Vagina (tissue), 2 donors: ENCODE results near the gene TAS1R3. TPM values are rescaled to one million over a fixed set of nuclear protein-coding genes. Genes with fewer than 3 reads are reported as not detected.

Source experiments
- DNase-seq, 2 donors: peaks; one replicate each; pipeline ENCODE4 v3.0.0-alpha.2; 2017; ENCODE audit errors: extremely low spot score in 2 of 2
- H3K27ac ChIP-seq: fragments of 200-600 bp; sonication (generic); one replicate; pipeline ENCODE4 v1.5.1; 2019
- H3K27me3 ChIP-seq: fragments of 200-600 bp; sonication (generic); one replicate; pipeline ENCODE4 v1.5.1; 2019
- H3K36me3 ChIP-seq, 2 donors: fragments of 200-600 bp; sonication (generic); one replicate each; pipeline ENCODE4 v1.5.1; 2017 to 2019
- H3K4me1 ChIP-seq: fragments of 200-600 bp; sonication (generic); one replicate; pipeline ENCODE4 v1.5.1; 2019
- H3K4me3 ChIP-seq, 2 donors: fragments of 200-600 bp; sonication (generic); 1 replicate in 1 of 2; 2 replicates in 1 of 2; pipeline ENCODE4 v1.5.1; 2016 to 2019
- H3K9me3 ChIP-seq: fragments of 200-600 bp; sonication (generic); one replicate; pipeline ENCODE4 v1.5.1; 2019
- CTCF ChIP-seq, 3 experiments: fragments of 450-650 bp in 2 of 3; fragments of 200-600 bp in 1 of 3; sonication (generic) in 1 of 3; IDR thresholded peaks; one replicate each; pipeline ENCODE4 v1.5.1; 2017 to 2019; ENCODE audit warnings: antibody characterized with exemption in 3 of 3, mild to moderate bottlenecking in 2 of 3, moderate library complexity in 2 of 3
- POLR2A ChIP-seq, 2 donors: fragments of 450-650 bp; IDR thresholded peaks; one replicate each; pipeline ENCODE4 v1.6.1; 2017; ENCODE audit warnings: antibody characterized with exemption in 2 of 2, mild to moderate bottlenecking in 2 of 2, moderate library complexity in 2 of 2
- POLR2AphosphoS5 ChIP-seq, 2 donors: sonication (generic); formaldehyde crosslinking; IDR thresholded peaks; one replicate each; pipeline ENCODE4 v1.9.0; 2017; ENCODE audit warnings: antibody characterized with exemption in 2 of 2, mild to moderate bottlenecking in 2 of 2, low read depth in 1 of 2; ENCODE audit not compliant: insufficient read depth in 1 of 2
- intact Hi-C: fragments of 100-400 bp; cut with DNase I; formaldehyde crosslinking; loops from one replicate; pipeline ENCODE4 v1.15.1; 2023
- total RNA-seq: library from RNA; depleted of rRNA; stranded (reverse); fragments of >200 nt; gene quantifications from one replicate; pipeline ENCODE4 v1.2.3, GENCODE V29; 2016

The TAS1R3 gene
- total RNA-seq, 1 donor from 2014 or later: 0.74 TPM

- intact Hi-C loops: no loop called here
- peak overlapping the region; percentile 72 for H3K27ac ChIP-seq
Measured at GRCh38 chr1:1320666-1321448, 10.2 kb upstream of the TAS1R3 start.

GRCh38 chr1:1321477-1321876 is 9.6 kb upstream of the TAS1R3 start:
- Histone ChIP-seq H3K27ac (no peak overlapping the region), H3K36me3 (peaks cover 0 to 13% of the 10 kb centered on the region in 2 donors), H3K27me3 (no peaks in the 10 kb centered on the region), H3K9me3 (no peaks in the 10 kb centered on the region), H3K4me1 (peaks cover 74% of the 10 kb centered on the region), H3K4me3 (no peak overlapping the region)
- intact Hi-C loops: no loop called here
- DNase-seq: no peak
- TF ChIP-seq CTCF (IDR thresholded peaks at IDR 0.05): no peak
- TF ChIP-seq POLR2AphosphoS5 (IDR thresholded peaks at IDR 0.05; ENCODE audit: insufficient read depth in 1 of 2, low read depth in 1 of 2): no peak
- TF ChIP-seq POLR2A (IDR thresholded peaks at IDR 0.05): no peak

More at GRCh38 chr1:1320666-1321448, 10.2 kb upstream of the TAS1R3 start:
- DNase-seq: no peak
- TF ChIP-seq CTCF (IDR thresholded peaks at IDR 0.05) (no peak), POLR2AphosphoS5 (IDR thresholded peaks at IDR 0.05; ENCODE audit: insufficient read depth in 1 of 2, low read depth in 1 of 2) (no peak), POLR2A (IDR thresholded peaks at IDR 0.05) (no peak)
- H3K4me1 ChIP-seq: peaks cover 68% of the 10 kb centered on the region
- H3K9me3 ChIP-seq: no peaks in the 10 kb centered on the region
- peaks cover 0 to 13% of the 10 kb centered on the region in 2 donors for H3K36me3 ChIP-seq
- no peaks in the 10 kb centered on the region for H3K27me3 ChIP-seq
- no peak overlapping the region for H3K4me3 ChIP-seq

- Histone ChIP-seq H3K27ac (no peak overlapping the region), H3K27me3 (no peaks in the 10 kb centered on the region), H3K36me3 (peaks cover 0 to 19% of the 10 kb centered on the region in 2 donors), H3K4me1 (peaks cover 73% of the 10 kb centered on the region), H3K9me3 (no peaks in the 10 kb centered on the region), H3K4me3 (no peak overlapping the region)
- no peak for DNase-seq
- intact Hi-C loops: no loop called here
- TF ChIP-seq POLR2A (IDR thresholded peaks at IDR 0.05): no peak
- TF ChIP-seq POLR2AphosphoS5 (IDR thresholded peaks at IDR 0.05; ENCODE audit: insufficient read depth in 1 of 2, low read depth in 1 of 2): no peak
- no peak for TF ChIP-seq CTCF (IDR thresholded peaks at IDR 0.05)
Measured at GRCh38 chr1:1322418-1322817, 8.7 kb upstream of the TAS1R3 start.

GRCh38 chr1:1322952-1323351 is 8.1 kb upstream of the TAS1R3 start:
- H3K27me3 ChIP-seq: no peaks in the 10 kb centered on the region
- intact Hi-C loops: no loop called here
- peaks cover 68% of the 10 kb centered on the region for H3K4me1 ChIP-seq
- H3K4me3 ChIP-seq: no peak overlapping the region
- H3K27ac ChIP-seq: no peak overlapping the region
- H3K9me3 ChIP-seq: no peaks in the 10 kb centered on the region
- H3K36me3 ChIP-seq: peaks cover 0 to 24% of the 10 kb centered on the region in 2 donors
- TF ChIP-seq POLR2AphosphoS5 (IDR thresholded peaks at IDR 0.05; ENCODE audit: insufficient read depth in 1 of 2, low read depth in 1 of 2): no peak
- no peak for DNase-seq

- intact Hi-C loops: no loop called here
- H3K36me3 ChIP-seq: peaks cover 0 to 28% of the 10 kb centered on the region in 2 donors
- TF ChIP-seq POLR2AphosphoS5 (IDR thresholded peaks at IDR 0.05; ENCODE audit: insufficient read depth in 1 of 2, low read depth in 1 of 2): no peak
- no peak for TF ChIP-seq POLR2A (IDR thresholded peaks at IDR 0.05)
- no peak for TF ChIP-seq CTCF (IDR thresholded peaks at IDR 0.05)
Measured at GRCh38 chr1:1324084-1324523, 7.0 kb upstream of the TAS1R3 start.

More at GRCh38 chr1:1324084-1324523, 7.0 kb upstream of the TAS1R3 start:
- Histone ChIP-seq H3K4me3 (peak overlapping the region; percentile 83 to 97), H3K27ac (peak overlapping the region; percentile 86), H3K4me1 (peaks cover 58% of the 10 kb centered on the region), H3K27me3 (no peaks in the 10 kb centered on the region), H3K9me3 (no peaks in the 10 kb centered on the region)
- DNase-seq: no peak
